GM21529 (cell line): ENCODE results near the gene CDR2.
"Not testable (repeated sequence)": the region's sequence is repeated elsewhere in the genome, so short reads cannot be mapped to it uniquely, and the experiment has no call there.

ENCODE experiments used
- ATAC-seq: cut with Tn5 transposase; IDR thresholded peaks from one replicate; pipeline ENCODE4 v1.9.1; 2021; ENCODE audit not compliant: unreplicated experiment

CDR2 gene

GRCh38 chr16:22311520-22311919 is 62.9 kb downstream of the CDR2 start:
- no peak for ATAC-seq

- no peak for ATAC-seq
Observed at GRCh38 chr16:22308824-22309520, 65.4 kb downstream of the CDR2 start.

- no peak for ATAC-seq
Observed at GRCh38 chr16:22307838-22308237, 66.6 kb downstream of the CDR2 start.

- no peak for ATAC-seq
Observed at GRCh38 chr16:22306788-22307187, 67.6 kb downstream of the CDR2 start.

GRCh38 chr16:22304411-22304810 is 70.0 kb downstream of the CDR2 start:
- no peak for ATAC-seq

DNA sequence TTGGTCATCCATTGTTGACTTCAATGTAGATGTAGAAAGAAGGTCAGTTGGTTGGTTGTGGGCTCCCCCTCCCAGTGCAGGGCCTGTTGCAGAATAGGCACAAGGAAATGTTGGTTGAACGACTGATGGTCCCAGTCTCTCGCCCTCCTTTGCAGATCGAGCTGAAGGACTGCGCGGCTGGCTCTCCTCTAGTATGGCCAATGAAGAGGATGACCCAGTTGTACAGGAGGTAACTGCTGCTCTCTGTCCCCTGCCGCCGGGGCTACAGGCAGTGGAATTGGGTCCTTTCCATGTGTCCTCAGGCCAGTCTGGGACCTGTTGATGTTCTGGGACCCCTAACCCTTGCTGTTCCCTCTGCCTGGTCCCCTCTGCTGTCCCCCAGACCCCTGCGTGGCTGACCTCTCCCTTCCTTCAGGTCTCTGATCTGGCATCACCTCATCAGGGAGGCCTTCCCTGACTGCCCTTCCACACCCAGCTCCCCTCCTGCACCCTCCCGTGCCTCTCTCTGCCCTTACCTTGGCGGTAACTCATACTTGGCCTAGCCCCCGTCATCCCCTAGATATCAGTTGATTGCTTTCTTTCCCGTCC is 71.5 kb downstream of the CDR2 start:
- ATAC-seq = no peak

- ATAC-seq = not testable (repeated sequence)
Observed at GRCh38 chr16:22301423-22301822, 73.0 kb downstream of the CDR2 start.

GRCh38 chr16:22300427-22301071 is 73.9 kb downstream of the CDR2 start:
- no peak for ATAC-seq

DNA sequence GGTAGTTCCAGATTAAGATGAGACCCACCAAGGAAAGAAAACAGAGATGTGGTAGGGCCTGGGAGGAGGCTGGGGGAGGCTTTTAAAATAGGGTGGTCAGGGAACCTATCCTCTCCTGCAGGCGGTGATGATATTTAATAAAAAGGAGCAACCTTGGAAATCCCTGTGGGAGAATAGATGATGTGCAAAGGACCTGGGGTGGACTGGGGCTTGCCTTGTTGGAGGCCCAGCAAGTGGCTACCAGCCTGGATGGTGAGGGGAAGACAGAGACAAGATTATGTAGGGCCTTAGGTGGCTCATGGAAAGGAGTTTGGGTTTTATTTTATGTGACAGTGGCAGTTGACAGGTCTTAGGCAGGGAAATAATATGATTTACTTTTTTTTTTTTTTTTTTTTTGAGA is 75.4 kb downstream of the CDR2 start:
- ATAC-seq = no peak

GRCh38 chr16:22297871-22298733 is 76.3 kb downstream of the CDR2 start:
- ATAC-seq = no peak

DNA sequence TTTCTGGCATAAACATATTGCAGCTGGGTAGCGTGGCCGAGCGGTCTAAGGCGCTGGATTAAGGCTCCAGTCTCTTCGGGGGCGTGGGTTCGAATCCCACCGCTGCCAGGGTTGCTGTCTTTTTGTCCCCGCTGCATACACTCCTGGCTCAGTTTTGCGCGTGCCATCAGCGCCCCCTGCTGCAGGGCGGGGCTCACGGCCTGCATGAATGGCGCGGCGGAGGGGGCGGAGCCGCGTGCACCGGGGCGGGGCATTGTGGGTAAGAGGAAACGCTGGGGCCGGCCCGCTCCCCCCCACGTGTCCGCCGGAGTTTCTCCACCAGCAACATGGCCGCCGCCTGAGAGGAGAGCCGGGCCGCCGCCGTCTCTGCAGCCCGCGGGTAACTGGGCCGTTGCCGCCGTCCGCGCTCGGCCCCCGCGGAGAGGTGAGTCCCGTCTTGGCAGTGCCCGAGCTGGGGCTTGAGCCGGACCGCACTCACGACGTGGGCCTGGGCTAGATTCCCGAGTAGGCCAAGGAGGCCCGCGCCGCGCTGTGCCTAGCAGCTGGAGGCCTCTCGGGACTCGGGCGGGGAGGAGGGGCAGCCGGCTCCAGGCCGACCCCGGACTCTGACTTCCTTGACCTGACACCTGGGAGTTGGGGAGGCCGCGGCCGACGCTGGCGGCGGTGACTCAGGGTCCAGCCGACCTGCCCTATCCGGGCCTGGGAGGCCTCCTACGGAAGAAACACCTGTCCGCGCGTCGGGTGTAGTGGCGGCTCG is 77.1 kb downstream of the CDR2 start, which contains the start of gene POLR3E:
Gene POLR3E (plus strand): TSS at position 296 of the 757 bp plus-strand sequence. CDS start 5,560 bp downstream, outside the sequence.
- peak; percentile 73 for ATAC-seq

- no peak for ATAC-seq
Observed at GRCh38 chr16:22296225-22297113, 78.0 kb downstream of the CDR2 start.
